ENCODE measurements around the gene RALGPS1. TPM values are rescaled to one million over a fixed set of nuclear protein-coding genes. Genes with fewer than 3 reads are reported as not detected.

Gene RALGPS1
- polyA plus RNA-seq, 3 donors = 0.60 to 4.6 (median 1.3) TPM

GRCh38 chr9:127113191-127113972, 198.8 kb downstream of the RALGPS1 start:
- Histone ChIP-seq H3K4me1 (ENCODE audit: control insufficient read depth in 1 of 2, insufficient read depth in 2 of 2, low read length in 2 of 2) (no peaks in the 10 kb centered on the region), H3K27me3 (ENCODE audit: control insufficient read depth in 2 of 2, insufficient read depth in 2 of 2, low read length in 2 of 2) (no peaks in the 10 kb centered on the region), H2AFZ (ENCODE audit: insufficient read depth, low read depth, low read length, poor library complexity, severe bottlenecking) (no peak overlapping the region), H3K27ac (ENCODE audit: low read depth in 1 of 2, low read length in 2 of 2) (no peak overlapping the region), H4K20me1 (ENCODE audit: insufficient read depth, low read length) (no peaks in the 10 kb centered on the region), H3K4me2 (replicated peaks; ENCODE audit: extremely low read depth, low read length, poor library complexity, severe bottlenecking) (no peak overlapping the region), H3K4me3 (replicated peaks in 1 of 3; ENCODE audit: low read depth in 2 of 3, low read length in 3 of 3) (no peak overlapping the region), H3K9me3 (replicated peaks in 1 of 2; ENCODE audit: control insufficient read depth in 1 of 2, insufficient read depth in 1 of 2, low read length in 2 of 2) (no peaks in the 10 kb centered on the region), H3K9ac (ENCODE audit: insufficient read depth, low read length, poor library complexity, severe bottlenecking) (no peak overlapping the region), H3K36me3 (replicated peaks in 1 of 2; ENCODE audit: control insufficient read depth in 1 of 2, insufficient read depth in 2 of 2, low read length in 2 of 2) (no peaks in the 10 kb centered on the region), H3K79me2 (ENCODE audit: insufficient read depth, low read length) (no peaks in the 10 kb centered on the region)
- Mint-ChIP-seq H3K4me1 (peaks cover 3% of the 10 kb centered on the region), H3K36me3 (no peaks in the 10 kb centered on the region), H3K9me3 (no peaks in the 10 kb centered on the region), H3K27ac (no peak overlapping the region), H3K4me3 (no peak overlapping the region), H3K27me3 (ENCODE audit: low read depth in 3 of 3) (peaks cover 4 to 17% (median 7%) of the 10 kb centered on the region in 3 donors)
- DNase-seq = no peak
- TF ChIP-seq CTCF (IDR thresholded peaks at IDR 0.05) = no peak
- intact Hi-C loops (cut with micrococcal nuclease) = no loop called here
- WGBS (ENCODE audit: insufficient coverage) = 97% methylated on average over 8 of the region's 10 CpGs

- H3K27ac Mint-ChIP-seq = no peak overlapping the region
- intact Hi-C loops (cut with micrococcal nuclease) = no loop called here
These were observed 200.0 kb downstream of the RALGPS1 start for GRCh38 chr9:127114606-127115005.

More at GRCh38 chr9:127114606-127115005, 200.0 kb downstream of the RALGPS1 start:
- Histone ChIP-seq H3K9me3 (replicated peaks in 1 of 2; ENCODE audit: control insufficient read depth in 1 of 2, insufficient read depth in 1 of 2, low read length in 2 of 2) (no peaks in the 10 kb centered on the region), H3K4me3 (replicated peaks in 1 of 3; ENCODE audit: low read depth in 2 of 3, low read length in 3 of 3) (no peak overlapping the region), H3K79me2 (ENCODE audit: insufficient read depth, low read length) (no peaks in the 10 kb centered on the region), H3K27ac (ENCODE audit: low read depth in 1 of 2, low read length in 2 of 2) (no peak overlapping the region), H3K36me3 (replicated peaks in 1 of 2; ENCODE audit: control insufficient read depth in 1 of 2, insufficient read depth in 2 of 2, low read length in 2 of 2) (no peaks in the 10 kb centered on the region), H3K9ac (ENCODE audit: insufficient read depth, low read length, poor library complexity, severe bottlenecking) (no peak overlapping the region), H4K20me1 (ENCODE audit: insufficient read depth, low read length) (no peaks in the 10 kb centered on the region), H3K27me3 (ENCODE audit: control insufficient read depth in 2 of 2, insufficient read depth in 2 of 2, low read length in 2 of 2) (no peaks in the 10 kb centered on the region), H2AFZ (ENCODE audit: insufficient read depth, low read depth, low read length, poor library complexity, severe bottlenecking) (no peak overlapping the region), H3K4me1 (ENCODE audit: control insufficient read depth in 1 of 2, insufficient read depth in 2 of 2, low read length in 2 of 2) (no peaks in the 10 kb centered on the region), H3K4me2 (replicated peaks; ENCODE audit: extremely low read depth, low read length, poor library complexity, severe bottlenecking) (no peak overlapping the region)
- Mint-ChIP-seq H3K36me3 (no peaks in the 10 kb centered on the region), H3K9me3 (no peaks in the 10 kb centered on the region), H3K27me3 (ENCODE audit: low read depth in 3 of 3) (peaks cover 4 to 17% (median 8%) of the 10 kb centered on the region in 3 donors), H3K4me1 (peaks cover 3% of the 10 kb centered on the region), H3K4me3 (no peak overlapping the region)
- DNase-seq = no peak
- WGBS (ENCODE audit: insufficient coverage) = 90% methylated on average over 5 of the region's 5 CpGs
- TF ChIP-seq CTCF (IDR thresholded peaks at IDR 0.05) = no peak

Measured in CD14-positive monocyte (primary cell).